H1 (cell line): Measurements from ENCODE around the gene NR2E1. TPM values are rescaled to one million over a fixed set of nuclear protein-coding genes. Genes with fewer than 3 reads are reported as not detected.

Experiments used
- CTCF ChIA-PET: fragments of 300-600 bp; sonication (Branson Sonifier 250); formaldehyde crosslinking; loops from one replicate; lab custom pipeline; 2021; ENCODE audit not compliant: partially characterized antibody; lab: Charles Lee
- POLR2A ChIA-PET: fragments of 300-600 bp; sonication (Branson Sonifier 250); formaldehyde crosslinking; loops from one replicate; lab custom pipeline; 2021; ENCODE audit warnings: inconsistent platforms; ENCODE audit not compliant: partially characterized antibody; lab: Charles Lee
- DNase-seq, 2 experiments: peaks; one replicate each; pipeline versions ENCODE4 v3.0.0 to v3.0.0-alpha.2; 2010 to 2022; ENCODE audit warnings: low spot score in 2 of 2, low read depth in 1 of 2, mixed read lengths in 1 of 2
- FAIRE-seq: peaks from 2 replicates; lab custom pipeline; 2011; peaks lifted over from hg19 to GRCh38; lab: Jason Lieb, UNC
- H2AFZ ChIP-seq: 2 replicates; pipeline ENCODE4 v1.8.1; 2012; ENCODE audit warnings: low read length, inconsistent platforms
- H2AK5ac ChIP-seq: 2 replicates; pipeline ENCODE4 v1.6.1; 2013; ENCODE audit warnings: low read depth, low read length
- H2BK120ac ChIP-seq: replicated peaks from 2 replicates; pipeline ENCODE3; 2013; ENCODE audit warnings: low read depth, low read length, inconsistent platforms
- H2BK12ac ChIP-seq: 2 replicates; pipeline ENCODE4 v1.6.1; 2013; ENCODE audit warnings: low read depth, low read length
- H2BK15ac ChIP-seq: 2 replicates; pipeline ENCODE4 v1.6.1; 2013; ENCODE audit warnings: low read length
- H2BK20ac ChIP-seq: 2 replicates; pipeline ENCODE4 v1.6.1; 2013; ENCODE audit warnings: low read length
- H2BK5ac ChIP-seq: 2 replicates; pipeline ENCODE4 v1.6.1; 2013; ENCODE audit warnings: low read depth, low read length
- H3K14ac ChIP-seq: 2 replicates; pipeline ENCODE4 v1.6.1; 2013; ENCODE audit warnings: inconsistent platforms; ENCODE audit not compliant: insufficient read length
- H3K18ac ChIP-seq: 2 replicates; pipeline ENCODE4 v1.6.1; 2013; ENCODE audit warnings: low read length; ENCODE audit errors: extremely low read depth
- H3K23ac ChIP-seq: 2 replicates; pipeline ENCODE4 v1.6.1; 2013; ENCODE audit warnings: inconsistent platforms; ENCODE audit not compliant: insufficient read length
- H3K23me2 ChIP-seq: 2 replicates; pipeline ENCODE4 v1.6.1; 2013; ENCODE audit warnings: low read depth, low read length
- H3K27ac ChIP-seq: 2 replicates; pipeline ENCODE4 v1.6.1; 2011; ENCODE audit warnings: low read depth, low read length, inconsistent platforms
- H3K27me3 ChIP-seq, 4 experiments: replicated peaks in 1 of 4; 1 replicate in 1 of 4; 2 replicates in 3 of 4; pipeline versions ENCODE4 v1.6.1 to v1.8.1; 2011 to 2013; ENCODE audit warnings: low read length in 3 of 4, mild to moderate bottlenecking in 3 of 4, inconsistent platforms in 2 of 4, mixed read lengths in 2 of 4, moderate library complexity in 1 of 4; ENCODE audit not compliant: control insufficient read depth in 3 of 4, insufficient read depth in 3 of 4; ENCODE audit errors: extremely low read depth in 1 of 4
- H3K36me3 ChIP-seq, 4 experiments: 2 replicates each; pipeline versions ENCODE4 v1.6.1 to v1.8.1; 2011 to 2013; ENCODE audit warnings: mild to moderate bottlenecking in 4 of 4, low read length in 3 of 4, moderate library complexity in 2 of 4, control low read depth in 1 of 4, inconsistent platforms in 1 of 4; ENCODE audit not compliant: insufficient read depth in 4 of 4, control insufficient read depth in 2 of 4
- H3K4ac ChIP-seq: replicated peaks from 2 replicates; pipeline ENCODE3; 2013; ENCODE audit warnings: low read length, low read depth, mixed read lengths, inconsistent platforms; ENCODE audit not compliant: insufficient read length
- H3K4me1 ChIP-seq, 4 experiments: replicated peaks in 1 of 4; 1 replicate in 1 of 4; 2 replicates in 3 of 4; pipeline versions ENCODE4 v1.6.1 to v1.8.1; 2011 to 2013; ENCODE audit warnings: low read length in 3 of 4, inconsistent platforms in 2 of 4, mixed read lengths in 1 of 4; ENCODE audit not compliant: insufficient read depth in 4 of 4, control insufficient read depth in 3 of 4
- H3K4me2 ChIP-seq, 2 experiments: 2 replicates each; pipeline versions ENCODE4 v1.6.1 to v1.8.1; 2011 to 2013; ENCODE audit warnings: low read depth in 2 of 2, low read length in 2 of 2, control low read depth in 1 of 2, inconsistent platforms in 1 of 2, mild to moderate bottlenecking in 1 of 2; ENCODE audit not compliant: insufficient read depth in 1 of 2
- H3K4me3 ChIP-seq, 4 experiments: fragments of 200-600, 300-600 bp in 1 of 4; sonication (generic), shearing (Covaris generic), sonication (Bioruptor Twin) in 1 of 4; 2 replicates each; pipeline versions ENCODE4 v1.5.1 to v1.8.1; 2011 to 2016; ENCODE audit warnings: low read length in 4 of 4, low read depth in 3 of 4, control low read depth in 2 of 4, inconsistent platforms in 2 of 4, mild to moderate bottlenecking in 2 of 4, mixed read lengths in 1 of 4, moderate library complexity in 1 of 4; ENCODE audit not compliant: insufficient read depth in 2 of 4; ENCODE audit errors: extremely low read depth in 1 of 4
- H3K56ac ChIP-seq: replicated peaks from 2 replicates; pipeline ENCODE3; 2013; ENCODE audit warnings: low read depth, mild to moderate bottlenecking, mixed read lengths, low read length, inconsistent platforms; ENCODE audit not compliant: insufficient read length
- H3K79me1 ChIP-seq: 2 replicates; pipeline ENCODE4 v1.6.1; 2013; ENCODE audit warnings: low read depth, low read length, control low read depth
- H3K79me2 ChIP-seq, 2 experiments: 2 replicates each; pipeline versions ENCODE4 v1.6.1 to v1.8.1; 2012 to 2013; ENCODE audit warnings: low read length in 2 of 2, mild to moderate bottlenecking in 2 of 2, inconsistent platforms in 1 of 2; ENCODE audit not compliant: insufficient read depth in 2 of 2, control insufficient read depth in 1 of 2
- H3K9ac ChIP-seq, 4 experiments: replicated peaks in 1 of 4; 1 replicate in 1 of 4; 2 replicates in 3 of 4; pipeline versions ENCODE4 v1.6.1 to v1.8.1; 2011 to 2013; ENCODE audit warnings: low read depth in 3 of 4, low read length in 3 of 4, control low read depth in 2 of 4, mild to moderate bottlenecking in 2 of 4, moderate library complexity in 2 of 4, inconsistent platforms in 1 of 4; ENCODE audit errors: extremely low read depth in 1 of 4
- H3K9me3 ChIP-seq, 2 experiments: 2 replicates each; pipeline versions ENCODE4 v1.6.1 to v1.8.1; 2012 to 2013; ENCODE audit warnings: mild to moderate bottlenecking in 2 of 2, moderate library complexity in 2 of 2, control low read depth in 1 of 2, inconsistent platforms in 1 of 2, low read depth in 1 of 2, low read length in 1 of 2, mixed read lengths in 1 of 2; ENCODE audit not compliant: insufficient read depth in 2 of 2
- H4K20me1 ChIP-seq, 2 experiments: replicated peaks in 1 of 2; 2 replicates each; pipeline versions ENCODE3 to v1.8.1; 2011 to 2013; ENCODE audit warnings: inconsistent platforms in 2 of 2, low read length in 2 of 2, mild to moderate bottlenecking in 1 of 2; ENCODE audit not compliant: insufficient read depth in 2 of 2, control insufficient read depth in 1 of 2
- H4K5ac ChIP-seq: 2 replicates; pipeline ENCODE4 v1.6.1; 2013; ENCODE audit warnings: low read length, low read depth, mixed read lengths, inconsistent platforms; ENCODE audit not compliant: insufficient read length
- H4K8ac ChIP-seq: 2 replicates; pipeline ENCODE4 v1.8.0; 2013; ENCODE audit warnings: mild to moderate bottlenecking, moderate library complexity, low read length, inconsistent platforms; ENCODE audit not compliant: insufficient read depth; ENCODE audit errors: extremely low read depth
- H4K91ac ChIP-seq: replicated peaks from 2 replicates; pipeline ENCODE3; 2013; ENCODE audit warnings: low read length, mixed read lengths, inconsistent platforms; ENCODE audit not compliant: insufficient read length
- ASH2L ChIP-seq: fragments of 200-600, 300-600 bp; sonication (generic); IDR thresholded peaks from one replicate; pipeline ENCODE4 v1.7.1; 2017; ENCODE audit warnings: low read length
- CHD2 ChIP-seq: IDR thresholded peaks from 2 replicates; pipeline ENCODE4 v1.6.1; 2012; ENCODE audit warnings: low read length, improper control_type of control experiment
- CREB1 ChIP-seq: IDR thresholded peaks from 2 replicates; pipeline ENCODE4 v1.6.1; 2012; ENCODE audit warnings: inconsistent platforms
- CTBP2 ChIP-seq: IDR thresholded peaks from 2 replicates; pipeline ENCODE4 v1.7.0; 2011; ENCODE audit warnings: borderline replicate concordance, mild to moderate bottlenecking, moderate library complexity, mixed read lengths, low read length; ENCODE audit not compliant: insufficient read depth, insufficient read length
- POU5F1 ChIP-seq: IDR thresholded peaks from 2 replicates; pipeline ENCODE4 v1.6.1; 2011; ENCODE audit warnings: low read depth, mild to moderate bottlenecking, low read length, moderate library complexity
- SUZ12 ChIP-seq: fragments of 200-600 bp; sonication (generic); IDR thresholded peaks from 2 replicates; pipeline ENCODE4 v1.6.1; 2012; ENCODE audit warnings: mild to moderate bottlenecking, inconsistent platforms, low read length, moderate library complexity, mixed read lengths
- TAF7 ChIP-seq: optimal IDR thresholded peaks from 2 replicates; pipeline ENCODE3; 2011; ENCODE audit warnings: low read depth, mild to moderate bottlenecking, inconsistent platforms, low read length, moderate library complexity, borderline replicate concordance
- TEAD4 ChIP-seq: IDR thresholded peaks from 2 replicates; pipeline ENCODE4 v1.6.1; 2012; ENCODE audit warnings: low read depth, low read length, inconsistent platforms, mixed read lengths
- YY1 ChIP-seq: IDR thresholded peaks from 2 replicates; pipeline ENCODE4 v1.6.1; 2011; ENCODE audit warnings: low read depth, mild to moderate bottlenecking, low read length
- WGBS, 2 experiments: shearing (Covaris generic) in 1 of 2; methylation state at CpG; one replicate each; pipeline versions ENCODE4 v1.1.6 to v1.1.7; 2013 to 2015; ENCODE audit warnings: low lambda C conversion rate in 2 of 2, mixed read lengths in 2 of 2, inconsistent platforms in 1 of 2, low coverage in 1 of 2, missing lambda C conversion rate in 1 of 2; ENCODE audit not compliant: insufficient replicate concordance in 2 of 2, insufficient coverage in 1 of 2, insufficient read length in 1 of 2; ENCODE audit errors: extremely low coverage in 1 of 2, missing lambda C conversion rate in 1 of 2; 5-methylcytosine and 5-hydroxymethylcytosine counted together
- polyA plus RNA-seq, 7 experiments: library from polyadenylated mRNA; depleted of rRNA in 3 of 7; stranded (reverse) in 5 of 7; unstranded in 2 of 7; fragments of >200 nt in 5 of 7; fragments of 200-250 nt in 2 of 7; gene quantifications; 1 replicate in 5 of 7; 2 replicates in 1 of 7; 4 replicates in 1 of 7; pipeline versions ENCODE4 v1.2.1 to v1.2.3, GENCODE V29; 2011 to 2013; ENCODE audit warnings: missing spikeins in 2 of 7, mixed read lengths in 2 of 7
- total RNA-seq: library from RNA; stranded (reverse); fragmentation: NEBNext Ultra II Directional; extraction: Animal tissue kit (Norgen Biotek cat#: 25700); gene quantifications from 2 replicates; pipeline ENCODE4 v1.2.1, GENCODE V29; 2021
- TF ChIP-seq, protein P1 (sequence below): IDR thresholded peaks from 2 replicates; pipeline ENCODE4 v1.6.1; 2012; ENCODE audit warnings: inconsistent platforms

The NR2E1 gene
- total and polyA plus RNA-seq, 2 of the 8 experiments (the other 6 are each of a cell fraction or from before 2014, with no cell fraction given), result not detected

DNA sequence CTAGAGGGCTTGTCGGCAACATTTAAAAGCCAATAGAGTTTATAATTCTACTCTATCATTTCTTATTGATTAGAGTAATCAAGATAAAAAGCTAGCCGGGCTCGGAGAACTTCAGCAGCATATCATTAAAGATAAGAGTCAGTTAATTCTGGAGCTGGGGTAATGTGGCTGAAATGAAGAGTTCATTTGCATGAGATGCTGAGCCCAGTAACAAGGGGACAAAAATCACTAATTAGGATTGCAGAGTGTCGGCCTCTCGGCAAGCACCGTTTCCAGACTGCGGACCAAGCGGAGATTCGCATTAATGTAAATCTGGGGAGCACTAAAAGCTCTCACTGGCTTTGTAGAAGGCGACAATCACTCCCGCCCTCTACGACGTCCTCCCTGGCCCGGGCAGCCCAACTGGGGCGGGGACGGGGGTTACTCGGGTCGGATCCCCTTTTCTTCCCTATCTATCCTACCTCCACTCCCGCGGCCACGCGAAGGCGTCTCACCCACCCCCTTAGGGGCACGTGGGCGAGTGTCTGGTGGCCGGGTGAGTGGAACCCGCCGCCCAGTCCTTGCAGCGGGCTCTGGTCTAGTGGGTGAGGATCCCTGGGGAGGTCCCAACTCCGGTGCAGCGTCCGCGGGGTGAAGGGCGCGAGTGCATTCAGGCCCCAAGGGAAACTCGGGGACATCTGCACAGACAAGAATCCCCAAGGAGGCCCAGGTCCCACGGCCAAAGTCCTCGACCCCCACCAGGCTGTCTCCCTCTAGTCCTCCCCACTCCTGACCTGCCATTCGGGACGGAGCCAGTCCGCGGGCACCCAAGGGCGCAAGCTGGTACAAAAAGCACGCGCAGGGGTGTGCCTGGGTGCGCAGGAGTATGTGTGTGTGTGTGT is 49.0 kb upstream of the NR2E1 start:
- no peak overlapping the region for H2BK120ac ChIP-seq
- peak in 1 of 2 experiments; percentile 68 for DNase-seq
- peaks cover 0 to 37% (median 23%) of the 10 kb centered on the region in 4 experiments; a peak in 6 of 7 replicates for H3K4me1 ChIP-seq
- H3K4ac ChIP-seq, result no peak overlapping the region
- ChIA-PET POLR2A (interaction anchor here (0.6 to 1.1 kb wide), 4 partner anchors 42 to 55 kb away, joined by 3 to 4 read pairs (median 4); no protein-coding TSS in a partner anchor), CTCF (interaction anchor here (0.6 to 2.0 kb wide), 9 partner anchors 10 to 376 kb away, joined by 3 to 14 read pairs (median 4); no protein-coding TSS in a partner anchor)
- H4K91ac ChIP-seq, result no peak overlapping the region
- H2BK15ac ChIP-seq, result 0 out of 2 replicates have a peak overlapping the region, but pooled peaks have one; percentile 12
- peaks cover 0 to 5% (median 0%) of the 10 kb centered on the region in 4 experiments; a peak in 1 of 8 replicates for H3K36me3 ChIP-seq
- H3K56ac ChIP-seq, result no peak overlapping the region
- 0 out of 2 replicates have a peak, but pooled peaks cover 2% of the 10 kb centered on the region for H3K79me1 ChIP-seq
- H4K8ac ChIP-seq, result no peak overlapping the region; the same call in 1 of the 2 replicates
- H2BK5ac ChIP-seq, result no peak overlapping the region
- peaks cover 77 to 98% (median 95%) of the 10 kb centered on the region in 4 experiments for H3K27me3 ChIP-seq
- H2AK5ac ChIP-seq, result peak overlapping the region; percentile 43; the same call in 1 of the 2 replicates
- no peaks in the 10 kb centered on the region for H3K9me3 ChIP-seq
- H3K23me2 ChIP-seq, result peaks cover 14% of the 10 kb centered on the region
- peaks cover 8 to 18% of the 10 kb centered on the region in 2 experiments for H4K20me1 ChIP-seq
- H3K79me2 ChIP-seq, result no peaks in the 10 kb centered on the region
- H3K9ac ChIP-seq, result no peak overlapping the region
- 7% methylated on average over 39 of the region's 46 CpGs; no CpG with 5 or more reads in 1 of the 2 experiments for WGBS, 2 experiments
- no peak for FAIRE-seq
- no peak overlapping the region; the same call in 1 of the 2 replicates for H3K18ac ChIP-seq
- no peak overlapping the region for H3K23ac ChIP-seq
- peak overlapping the region; percentile 78 to 80; a peak in 3 of 4 replicates for H3K4me2 ChIP-seq
- H3K27ac ChIP-seq, result no peak overlapping the region
- H4K5ac ChIP-seq, result no peak overlapping the region
- H3K4me3 ChIP-seq, result peak overlapping the region in 1 of 4 experiments; percentile 63; a peak in 2 of 8 replicates
- H3K14ac ChIP-seq, result no peak overlapping the region
- H2BK12ac ChIP-seq, result peak overlapping the region; percentile 82; the same call in 1 of the 2 replicates
- H2AFZ ChIP-seq, result no peak overlapping the region
- H2BK20ac ChIP-seq, result no peak overlapping the region
- TF ChIP-seq CREB1 (no peak), POU5F1 (no peak), ASH2L (no peak), CTBP2 (peak; percentile 43), TAF7 (no peak), SUZ12 (peak; percentile 92; the same call in 1 of the 2 replicates), CHD2 (no peak), TEAD4 (no peak), YY1 (no peak)
- TF ChIP-seq, protein P1, sequence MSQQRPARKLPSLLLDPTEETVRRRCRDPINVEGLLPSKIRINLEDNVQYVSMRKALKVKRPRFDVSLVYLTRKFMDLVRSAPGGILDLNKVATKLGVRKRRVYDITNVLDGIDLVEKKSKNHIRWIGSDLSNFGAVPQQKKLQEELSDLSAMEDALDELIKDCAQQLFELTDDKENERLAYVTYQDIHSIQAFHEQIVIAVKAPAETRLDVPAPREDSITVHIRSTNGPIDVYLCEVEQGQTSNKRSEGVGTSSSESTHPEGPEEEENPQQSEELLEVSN, result no peak
